Mucosa of rectum (tissue), 2 donors: ENCODE results near the gene HSD17B14.

ENCODE experiments used
- H3K27ac ChIP-seq, 2 donors: one replicate each; pipeline ENCODE4 v1.7.0; 2013; ENCODE audit warnings: inconsistent platforms in 2 of 2, low read depth in 2 of 2, low read length in 2 of 2
- H3K27me3 ChIP-seq, 2 donors: one replicate each; pipeline ENCODE4 v1.7.0; 2013; ENCODE audit warnings: low read length in 2 of 2; ENCODE audit not compliant: control insufficient read depth in 2 of 2, insufficient read depth in 2 of 2
- H3K36me3 ChIP-seq, 2 donors: one replicate each; pipeline ENCODE4 v1.7.0; 2013; ENCODE audit warnings: low read length in 2 of 2; ENCODE audit not compliant: control insufficient read depth in 2 of 2, insufficient read depth in 2 of 2
- H3K4me1 ChIP-seq, 2 donors: one replicate each; pipeline ENCODE4 v1.7.0; 2013; ENCODE audit warnings: low read length in 2 of 2, mild to moderate bottlenecking in 1 of 2; ENCODE audit not compliant: control insufficient read depth in 2 of 2, insufficient read depth in 2 of 2
- H3K4me3 ChIP-seq, 2 donors: one replicate each; pipeline ENCODE4 v1.7.0; 2013; ENCODE audit warnings: low read length in 2 of 2
- H3K9ac ChIP-seq, 2 donors: one replicate each; pipeline ENCODE4 v1.7.0; 2013; ENCODE audit warnings: low read length in 2 of 2, low read depth in 1 of 2, mild to moderate bottlenecking in 1 of 2
- H3K9me3 ChIP-seq, 2 donors: one replicate each; pipeline ENCODE4 v1.7.0; 2013; ENCODE audit warnings: low read length in 2 of 2; ENCODE audit not compliant: control insufficient read depth in 2 of 2
- donor health status: healthy.
- donor health status: Normal muscosa, but diverticular disease.

Gene HSD17B14

GRCh38 chr19:48813123-48813913 is 23.0 kb downstream of the HSD17B14 start:
- H3K4me1 ChIP-seq: peaks cover 13 to 27% of the 10 kb centered on the region in 2 donors
- peak overlapping the region in 1 of 2 donors; percentile 74 for H3K27ac ChIP-seq
- H3K27me3 ChIP-seq: no peaks in the 10 kb centered on the region
- H3K9ac ChIP-seq: no peak overlapping the region
- H3K9me3 ChIP-seq: no peaks in the 10 kb centered on the region
- H3K36me3 ChIP-seq: no peaks in the 10 kb centered on the region
- no peak overlapping the region for H3K4me3 ChIP-seq

- Histone ChIP-seq H3K9ac (peak overlapping the region; percentile 60 to 67), H3K4me1 (peaks cover 21 to 35% of the 10 kb centered on the region in 2 donors), H3K27me3 (no peaks in the 10 kb centered on the region), H3K9me3 (no peaks in the 10 kb centered on the region), H3K4me3 (peak overlapping the region; percentile 49 to 75), H3K27ac (peak overlapping the region; percentile 74 to 83), H3K36me3 (no peaks in the 10 kb centered on the region)
Observed at GRCh38 chr19:48812094-48812929, 24.0 kb downstream of the HSD17B14 start.

GRCh38 chr19:48810151-48810550 is 26.1 kb downstream of the HSD17B14 start:
- Histone ChIP-seq H3K36me3 (no peaks in the 10 kb centered on the region), H3K4me3 (peak overlapping the region; percentile 72 to 74), H3K9ac (peak overlapping the region; percentile 70 to 76), H3K27me3 (no peaks in the 10 kb centered on the region), H3K27ac (peak overlapping the region in 1 of 2 donors; percentile 83), H3K4me1 (peaks cover 23 to 32% of the 10 kb centered on the region in 2 donors), H3K9me3 (no peaks in the 10 kb centered on the region)

- Histone ChIP-seq H3K27ac (peak overlapping the region; percentile 59 to 79), H3K4me3 (peak overlapping the region in 1 of 2 donors; percentile 44), H3K9ac (peak overlapping the region; percentile 56 to 58), H3K9me3 (no peaks in the 10 kb centered on the region), H3K27me3 (no peaks in the 10 kb centered on the region), H3K36me3 (no peaks in the 10 kb centered on the region), H3K4me1 (peaks cover 23 to 31% of the 10 kb centered on the region in 2 donors)
Observed at GRCh38 chr19:48807590-48808308, 28.5 kb downstream of the HSD17B14 start.

- Histone ChIP-seq H3K4me3 (peak overlapping the region; percentile 1 to 44), H3K9me3 (no peaks in the 10 kb centered on the region), H3K9ac (peak overlapping the region; percentile 56 to 58), H3K36me3 (no peaks in the 10 kb centered on the region), H3K27ac (peak overlapping the region; percentile 59 to 79), H3K27me3 (no peaks in the 10 kb centered on the region), H3K4me1 (peaks cover 20 to 25% of the 10 kb centered on the region in 2 donors)
Observed at GRCh38 chr19:48806818-48807589, 29.3 kb downstream of the HSD17B14 start.

GRCh38 chr19:48806518-48806817 is 29.8 kb downstream of the HSD17B14 start:
- Histone ChIP-seq H3K27ac (no peak overlapping the region), H3K9me3 (no peaks in the 10 kb centered on the region), H3K9ac (no peak overlapping the region), H3K36me3 (no peaks in the 10 kb centered on the region), H3K27me3 (no peaks in the 10 kb centered on the region), H3K4me3 (no peak overlapping the region), H3K4me1 (peaks cover 20 to 25% of the 10 kb centered on the region in 2 donors)

GRCh38 chr19:48805452-48805851 is 30.8 kb downstream of the HSD17B14 start:
- H3K27me3 ChIP-seq: no peaks in the 10 kb centered on the region
- no peak overlapping the region for H3K4me3 ChIP-seq
- no peak overlapping the region for H3K9ac ChIP-seq
- no peaks in the 10 kb centered on the region for H3K9me3 ChIP-seq
- no peak overlapping the region for H3K27ac ChIP-seq
- no peaks in the 10 kb centered on the region for H3K36me3 ChIP-seq
- H3K4me1 ChIP-seq: peaks cover 20 to 23% of the 10 kb centered on the region in 2 donors

GRCh38 chr19:48804496-48804895 is 31.8 kb downstream of the HSD17B14 start:
- H3K4me3 ChIP-seq: no peak overlapping the region
- no peak overlapping the region for H3K9ac ChIP-seq
- H3K4me1 ChIP-seq: peaks cover 12 to 15% of the 10 kb centered on the region in 2 donors
- no peaks in the 10 kb centered on the region for H3K9me3 ChIP-seq
- no peaks in the 10 kb centered on the region for H3K27me3 ChIP-seq
- H3K27ac ChIP-seq: no peak overlapping the region
- H3K36me3 ChIP-seq: peaks cover 0 to under 1% of the 10 kb centered on the region in 2 donors

GRCh38 chr19:48802623-48803022 is 33.7 kb downstream of the HSD17B14 start:
- no peak overlapping the region for H3K4me3 ChIP-seq
- H3K36me3 ChIP-seq: peaks cover 0 to 6% of the 10 kb centered on the region in 2 donors
- H3K27ac ChIP-seq: no peak overlapping the region
- H3K9me3 ChIP-seq: no peaks in the 10 kb centered on the region
- peaks cover 7 to 9% of the 10 kb centered on the region in 2 donors for H3K4me1 ChIP-seq
- no peak overlapping the region for H3K9ac ChIP-seq
- H3K27me3 ChIP-seq: no peaks in the 10 kb centered on the region
